SH-SY5Y (cell line): ENCODE measurements around the gene LRRC23.

ENCODE experiments used
- GATA2 ChIP-seq: IDR thresholded peaks from 2 replicates; pipeline ENCODE4 v1.6.1; 2011; ENCODE audit warnings: mild to moderate bottlenecking, low read depth, low read length
- GATA3 ChIP-seq: IDR thresholded peaks from 2 replicates; pipeline ENCODE4 v1.6.1; 2011; ENCODE audit warnings: low read depth, mild to moderate bottlenecking, low read length, moderate library complexity

LRRC23 gene

GRCh38 chr12:6961695-6962284 is 57.2 kb downstream of the LRRC23 start:
- TF ChIP-seq GATA2, result no peak
- no peak for TF ChIP-seq GATA3

- TF ChIP-seq GATA3 (no peak), GATA2 (no peak)
These were observed 57.8 kb downstream of the LRRC23 start for GRCh38 chr12:6962285-6963015.

- TF ChIP-seq GATA3 (no peak), GATA2 (no peak)
These were observed 58.6 kb downstream of the LRRC23 start for GRCh38 chr12:6963016-6963731.
